H1 (cell line): Measurements from ENCODE around the gene RPS28. TPM values are rescaled to one million over a fixed set of nuclear protein-coding genes. Genes with fewer than 3 reads are reported as not detected.

Experiments
- CHD2 ChIP-seq: IDR thresholded peaks from 2 replicates; pipeline ENCODE4 v1.6.1; 2012; ENCODE audit warnings: low read length, improper control_type of control experiment
- CTBP2 ChIP-seq: IDR thresholded peaks from 2 replicates; pipeline ENCODE4 v1.7.0; 2011; ENCODE audit warnings: borderline replicate concordance, mild to moderate bottlenecking, moderate library complexity, mixed read lengths, low read length; ENCODE audit not compliant: insufficient read depth, insufficient read length
- EZH2 ChIP-seq: fragments of 200-600 bp; sonication (generic); IDR thresholded peaks from 2 replicates; pipeline ENCODE4 v1.7.1; 2012; ENCODE audit warnings: low read depth, mild to moderate bottlenecking, moderate library complexity, low read length, inconsistent platforms; ENCODE audit not compliant: severe bottlenecking
- HDAC2 ChIP-seq, 2 experiments: fragments of 300-600 bp in 1 of 2; sonication (generic) in 1 of 2; IDR thresholded peaks; 2 replicates each; pipeline ENCODE4 v1.6.1; 2011 to 2012; ENCODE audit warnings: low read depth in 2 of 2, low read length in 2 of 2, mild to moderate bottlenecking in 2 of 2, moderate library complexity in 2 of 2, borderline replicate concordance in 1 of 2, inconsistent platforms in 1 of 2
- KDM4A ChIP-seq: IDR thresholded peaks from one replicate; pipeline ENCODE4 v1.7.1; 2012; ENCODE audit warnings: low read depth, mild to moderate bottlenecking, moderate library complexity, low read length, inconsistent platforms; ENCODE audit not compliant: severe bottlenecking
- KDM5A ChIP-seq: fragments of 200-600 bp; IDR thresholded peaks from 2 replicates; pipeline ENCODE4 v1.7.1; 2012; ENCODE audit warnings: mild to moderate bottlenecking, low read length, inconsistent platforms, mixed read lengths
- RXRA ChIP-seq: IDR thresholded peaks from 2 replicates; pipeline ENCODE4 v1.6.1; 2011; ENCODE audit warnings: low read depth, mild to moderate bottlenecking, low read length, moderate library complexity; ENCODE audit not compliant: insufficient read depth
- SP4 ChIP-seq: IDR thresholded peaks from 2 replicates; pipeline ENCODE4 v1.6.1; 2012; ENCODE audit warnings: low read length, inconsistent platforms
- SUZ12 ChIP-seq: fragments of 200-600 bp; sonication (generic); IDR thresholded peaks from 2 replicates; pipeline ENCODE4 v1.6.1; 2012; ENCODE audit warnings: mild to moderate bottlenecking, inconsistent platforms, low read length, moderate library complexity, mixed read lengths
- TAF7 ChIP-seq: optimal IDR thresholded peaks from 2 replicates; pipeline ENCODE3; 2011; ENCODE audit warnings: low read depth, mild to moderate bottlenecking, inconsistent platforms, low read length, moderate library complexity, borderline replicate concordance
- polyA plus RNA-seq, 7 experiments: library from polyadenylated mRNA; depleted of rRNA in 3 of 7; stranded (reverse) in 5 of 7; unstranded in 2 of 7; fragments of >200 nt in 5 of 7; fragments of 200-250 nt in 2 of 7; gene quantifications; 1 replicate in 5 of 7; 2 replicates in 1 of 7; 4 replicates in 1 of 7; pipeline versions ENCODE4 v1.2.1 to v1.2.3, GENCODE V29; 2011 to 2013; ENCODE audit warnings: missing spikeins in 2 of 7, mixed read lengths in 2 of 7
- total RNA-seq: library from RNA; stranded (reverse); fragmentation: NEBNext Ultra II Directional; extraction: Animal tissue kit (Norgen Biotek cat#: 25700); gene quantifications from 2 replicates; pipeline ENCODE4 v1.2.1, GENCODE V29; 2021
- TF ChIP-seq, protein P1 (sequence below): fragments of 300-600 bp; sonication (generic); IDR thresholded peaks from 2 replicates; pipeline ENCODE4 v1.7.1; 2012; ENCODE audit warnings: low read length, moderate library complexity, mild to moderate bottlenecking, inconsistent platforms; ENCODE audit not compliant: insufficient replicate concordance

The RPS28 gene
- total and polyA plus RNA-seq, 2 of the 8 experiments (the other 6 are each of a cell fraction or from before 2014, with no cell fraction given), result 1,241 to 1,699 TPM

- TF ChIP-seq, protein P1, sequence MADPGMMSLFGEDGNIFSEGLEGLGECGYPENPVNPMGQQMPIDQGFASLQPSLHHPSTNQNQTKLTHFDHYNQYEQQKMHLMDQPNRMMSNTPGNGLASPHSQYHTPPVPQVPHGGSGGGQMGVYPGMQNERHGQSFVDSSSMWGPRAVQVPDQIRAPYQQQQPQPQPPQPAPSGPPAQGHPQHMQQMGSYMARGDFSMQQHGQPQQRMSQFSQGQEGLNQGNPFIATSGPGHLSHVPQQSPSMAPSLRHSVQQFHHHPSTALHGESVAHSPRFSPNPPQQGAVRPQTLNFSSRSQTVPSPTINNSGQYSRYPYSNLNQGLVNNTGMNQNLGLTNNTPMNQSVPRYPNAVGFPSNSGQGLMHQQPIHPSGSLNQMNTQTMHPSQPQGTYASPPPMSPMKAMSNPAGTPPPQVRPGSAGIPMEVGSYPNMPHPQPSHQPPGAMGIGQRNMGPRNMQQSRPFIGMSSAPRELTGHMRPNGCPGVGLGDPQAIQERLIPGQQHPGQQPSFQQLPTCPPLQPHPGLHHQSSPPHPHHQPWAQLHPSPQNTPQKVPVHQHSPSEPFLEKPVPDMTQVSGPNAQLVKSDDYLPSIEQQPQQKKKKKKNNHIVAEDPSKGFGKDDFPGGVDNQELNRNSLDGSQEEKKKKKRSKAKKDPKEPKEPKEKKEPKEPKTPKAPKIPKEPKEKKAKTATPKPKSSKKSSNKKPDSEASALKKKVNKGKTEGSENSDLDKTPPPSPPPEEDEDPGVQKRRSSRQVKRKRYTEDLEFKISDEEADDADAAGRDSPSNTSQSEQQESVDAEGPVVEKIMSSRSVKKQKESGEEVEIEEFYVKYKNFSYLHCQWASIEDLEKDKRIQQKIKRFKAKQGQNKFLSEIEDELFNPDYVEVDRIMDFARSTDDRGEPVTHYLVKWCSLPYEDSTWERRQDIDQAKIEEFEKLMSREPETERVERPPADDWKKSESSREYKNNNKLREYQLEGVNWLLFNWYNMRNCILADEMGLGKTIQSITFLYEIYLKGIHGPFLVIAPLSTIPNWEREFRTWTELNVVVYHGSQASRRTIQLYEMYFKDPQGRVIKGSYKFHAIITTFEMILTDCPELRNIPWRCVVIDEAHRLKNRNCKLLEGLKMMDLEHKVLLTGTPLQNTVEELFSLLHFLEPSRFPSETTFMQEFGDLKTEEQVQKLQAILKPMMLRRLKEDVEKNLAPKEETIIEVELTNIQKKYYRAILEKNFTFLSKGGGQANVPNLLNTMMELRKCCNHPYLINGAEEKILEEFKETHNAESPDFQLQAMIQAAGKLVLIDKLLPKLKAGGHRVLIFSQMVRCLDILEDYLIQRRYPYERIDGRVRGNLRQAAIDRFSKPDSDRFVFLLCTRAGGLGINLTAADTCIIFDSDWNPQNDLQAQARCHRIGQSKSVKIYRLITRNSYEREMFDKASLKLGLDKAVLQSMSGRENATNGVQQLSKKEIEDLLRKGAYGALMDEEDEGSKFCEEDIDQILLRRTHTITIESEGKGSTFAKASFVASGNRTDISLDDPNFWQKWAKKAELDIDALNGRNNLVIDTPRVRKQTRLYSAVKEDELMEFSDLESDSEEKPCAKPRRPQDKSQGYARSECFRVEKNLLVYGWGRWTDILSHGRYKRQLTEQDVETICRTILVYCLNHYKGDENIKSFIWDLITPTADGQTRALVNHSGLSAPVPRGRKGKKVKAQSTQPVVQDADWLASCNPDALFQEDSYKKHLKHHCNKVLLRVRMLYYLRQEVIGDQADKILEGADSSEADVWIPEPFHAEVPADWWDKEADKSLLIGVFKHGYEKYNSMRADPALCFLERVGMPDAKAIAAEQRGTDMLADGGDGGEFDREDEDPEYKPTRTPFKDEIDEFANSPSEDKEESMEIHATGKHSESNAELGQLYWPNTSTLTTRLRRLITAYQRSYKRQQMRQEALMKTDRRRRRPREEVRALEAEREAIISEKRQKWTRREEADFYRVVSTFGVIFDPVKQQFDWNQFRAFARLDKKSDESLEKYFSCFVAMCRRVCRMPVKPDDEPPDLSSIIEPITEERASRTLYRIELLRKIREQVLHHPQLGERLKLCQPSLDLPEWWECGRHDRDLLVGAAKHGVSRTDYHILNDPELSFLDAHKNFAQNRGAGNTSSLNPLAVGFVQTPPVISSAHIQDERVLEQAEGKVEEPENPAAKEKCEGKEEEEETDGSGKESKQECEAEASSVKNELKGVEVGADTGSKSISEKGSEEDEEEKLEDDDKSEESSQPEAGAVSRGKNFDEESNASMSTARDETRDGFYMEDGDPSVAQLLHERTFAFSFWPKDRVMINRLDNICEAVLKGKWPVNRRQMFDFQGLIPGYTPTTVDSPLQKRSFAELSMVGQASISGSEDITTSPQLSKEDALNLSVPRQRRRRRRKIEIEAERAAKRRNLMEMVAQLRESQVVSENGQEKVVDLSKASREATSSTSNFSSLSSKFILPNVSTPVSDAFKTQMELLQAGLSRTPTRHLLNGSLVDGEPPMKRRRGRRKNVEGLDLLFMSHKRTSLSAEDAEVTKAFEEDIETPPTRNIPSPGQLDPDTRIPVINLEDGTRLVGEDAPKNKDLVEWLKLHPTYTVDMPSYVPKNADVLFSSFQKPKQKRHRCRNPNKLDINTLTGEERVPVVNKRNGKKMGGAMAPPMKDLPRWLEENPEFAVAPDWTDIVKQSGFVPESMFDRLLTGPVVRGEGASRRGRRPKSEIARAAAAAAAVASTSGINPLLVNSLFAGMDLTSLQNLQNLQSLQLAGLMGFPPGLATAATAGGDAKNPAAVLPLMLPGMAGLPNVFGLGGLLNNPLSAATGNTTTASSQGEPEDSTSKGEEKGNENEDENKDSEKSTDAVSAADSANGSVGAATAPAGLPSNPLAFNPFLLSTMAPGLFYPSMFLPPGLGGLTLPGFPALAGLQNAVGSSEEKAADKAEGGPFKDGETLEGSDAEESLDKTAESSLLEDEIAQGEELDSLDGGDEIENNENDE, result no peak
- TF ChIP-seq CHD2, result no peak
- no peak for TF ChIP-seq EZH2
- TF ChIP-seq SUZ12, result no peak
- no peak for TF ChIP-seq HDAC2 (IDR thresholded peaks at IDR 0.05; ENCODE audit: borderline replicate concordance in 1 of 2, low read depth in 2 of 2, low read length in 2 of 2)
- TF ChIP-seq KDM4A, result no peak
- no peak for TF ChIP-seq KDM5A
- TF ChIP-seq TAF7, result peak; percentile 39
- TF ChIP-seq CTBP2, result no peak
- TF ChIP-seq SP4, result no peak
- no peak for TF ChIP-seq RXRA
Observed at GRCh38 chr19:8323781-8324185, 2.5 kb downstream of the RPS28 start (continued).
